ENCODE measurements around the gene FIGNL1. TPM values are rescaled to one million over a fixed set of nuclear protein-coding genes. Genes with fewer than 3 reads are reported as not detected.
A peak's percentile ranks its signal among the peaks of the same experiment; 100 is the strongest.

The FIGNL1 gene
- total and polyA plus RNA-seq, 2 donors (not counting 1 experiment from before 2014, with no cell fraction given), result 3.6 to 24.5 TPM

GRCh38 chr7:50396856-50397255, 53.3 kb downstream of the FIGNL1 start:
- POLR2A ChIA-PET, result interaction anchor here (5.3 kb wide), 1 partner anchor 15 kb away, joined by 25 read pairs; no protein-coding TSS in a partner anchor
- Mint-ChIP-seq H3K27ac (peak overlapping the region; percentile 97), H3K4me3 (peak overlapping the region; percentile 75), H3K27me3 (no peaks in the 10 kb centered on the region), H3K9me3 (ENCODE audit: insufficient read depth) (no peaks in the 10 kb centered on the region), H3K4me1 (peaks cover 78% of the 10 kb centered on the region)
- Histone ChIP-seq H3K9ac (ENCODE audit: low read length) (peak overlapping the region; percentile 51), H2AFZ (ENCODE audit: insufficient read depth, low read depth, low read length, poor library complexity, severe bottlenecking) (no peak overlapping the region), H3K36me3 (replicated peaks in 1 of 2; ENCODE audit: control extremely low read depth in 1 of 2, control insufficient read depth in 1 of 2, extremely low read depth in 1 of 2, insufficient read depth in 2 of 2, low read length in 1 of 2) (peaks cover 6 to 77% of the 10 kb centered on the region in 2 experiments), H3K27me3 (replicated peaks in 1 of 4; ENCODE audit: control extremely low read depth in 1 of 4, control insufficient read depth in 3 of 4, insufficient read depth in 4 of 4, low read length in 3 of 4) (no peaks in the 10 kb centered on the region), H4K20me1 (ENCODE audit: control insufficient read depth, insufficient read depth, low read length, poor library complexity, severe bottlenecking) (no peaks in the 10 kb centered on the region), H3K4me3 (ENCODE audit: control extremely low read depth in 1 of 5, extremely low read depth in 1 of 5, insufficient read depth in 1 of 5, low read depth in 2 of 5, low read length in 4 of 5) (peak overlapping the region in 2 of 5 experiments; percentile 8 to 45), H3K79me2 (ENCODE audit: control insufficient read depth, insufficient read depth, low read length) (peaks cover 96% of the 10 kb centered on the region), H3K4me1 (ENCODE audit: control insufficient read depth in 2 of 2, insufficient read depth in 2 of 2, low read length in 2 of 2) (peaks cover 71 to 76% of the 10 kb centered on the region in 2 donors), H3K9me3 (ENCODE audit: control extremely low read depth in 1 of 3, control insufficient read depth in 2 of 3, insufficient read depth in 1 of 3, low read length in 2 of 3) (peaks cover 0 to 10% (median 0%) of the 10 kb centered on the region in 3 donors), H3K27ac (ENCODE audit: low read length in 2 of 2) (peak overlapping the region; percentile 86 to 94), H3K4me2 (replicated peaks; ENCODE audit: low read depth, low read length, poor library complexity, severe bottlenecking) (peak overlapping the region; percentile 75)
- CTCF ChIA-PET, result interaction anchor here (1.0 to 2.4 kb wide), 2 partner anchors 9 to 28 kb away, joined by 4 to 11 read pairs; no protein-coding TSS in a partner anchor
- intact Hi-C loops (cut with micrococcal nuclease), result loop anchor here (1.0 kb wide), 1 partner anchor 10 kb away; no protein-coding TSS in a partner anchor
- peak; percentile 34 for DNase-seq
- WGBS (ENCODE audit: insufficient coverage), result 17% methylated on average over 1 of the region's 2 CpGs
- TF ChIP-seq EZH2 (IDR thresholded peaks at IDR 0.05; ENCODE audit: borderline replicate concordance, insufficient read depth, low read depth, low read length, poor library complexity, severe bottlenecking), result no peak
- TF ChIP-seq CTCF (IDR thresholded peaks at IDR 0.05), result no peak
- ATAC-seq (ENCODE audit: low read depth), result no peak

GRCh38 chr7:50394315-50394714, 55.8 kb downstream of the FIGNL1 start:
- DNase-seq (no peak), ATAC-seq (ENCODE audit: low read depth) (peak; percentile 9)
- ChIA-PET POLR2A (interaction anchor here (0.6 to 4.3 kb wide), 6 partner anchors 11 to 61 kb away, joined by 3 to 28 read pairs (median 5); no protein-coding TSS in a partner anchor), CTCF (interaction anchor here (0.9 to 2.7 kb wide), 11 partner anchors 17 to 189 kb away, joined by 3 to 16 read pairs (median 4); partner anchors contain the start of gene IKZF1)
- Histone ChIP-seq H3K79me2 (ENCODE audit: control insufficient read depth, insufficient read depth, low read length) (peaks cover 97% of the 10 kb centered on the region), H3K4me1 (ENCODE audit: control insufficient read depth in 2 of 2, insufficient read depth in 2 of 2, low read length in 2 of 2) (peaks cover 76 to 94% of the 10 kb centered on the region in 2 donors), H3K9me3 (ENCODE audit: control extremely low read depth in 1 of 3, control insufficient read depth in 2 of 3, insufficient read depth in 1 of 3, low read length in 2 of 3) (no peaks in the 10 kb centered on the region), H3K27me3 (replicated peaks in 1 of 4; ENCODE audit: control extremely low read depth in 1 of 4, control insufficient read depth in 3 of 4, insufficient read depth in 4 of 4, low read length in 3 of 4) (no peaks in the 10 kb centered on the region), H4K20me1 (ENCODE audit: control insufficient read depth, insufficient read depth, low read length, poor library complexity, severe bottlenecking) (no peaks in the 10 kb centered on the region), H3K36me3 (replicated peaks in 1 of 2; ENCODE audit: control extremely low read depth in 1 of 2, control insufficient read depth in 1 of 2, extremely low read depth in 1 of 2, insufficient read depth in 2 of 2, low read length in 1 of 2) (peaks cover 8 to 73% of the 10 kb centered on the region in 2 experiments), H3K9ac (ENCODE audit: low read length) (peak overlapping the region; percentile 51), H3K27ac (ENCODE audit: low read length in 2 of 2) (peak overlapping the region; percentile 86 to 94), H2AFZ (ENCODE audit: insufficient read depth, low read depth, low read length, poor library complexity, severe bottlenecking) (no peak overlapping the region), H3K4me2 (replicated peaks; ENCODE audit: low read depth, low read length, poor library complexity, severe bottlenecking) (peak overlapping the region; percentile 75), H3K4me3 (ENCODE audit: control extremely low read depth in 1 of 5, extremely low read depth in 1 of 5, insufficient read depth in 1 of 5, low read depth in 2 of 5, low read length in 4 of 5) (peak overlapping the region in 4 of 5 experiments; percentile 1 to 54 (median 46))
- H3K4me1 Mint-ChIP-seq, result peaks cover 81% of the 10 kb centered on the region
- H3K27me3 Mint-ChIP-seq, result no peaks in the 10 kb centered on the region
- peak overlapping the region; percentile 98 for H3K27ac Mint-ChIP-seq
- no peaks in the 10 kb centered on the region for H3K9me3 Mint-ChIP-seq (ENCODE audit: insufficient read depth)
- WGBS (ENCODE audit: insufficient coverage), result no CpG with 5 or more reads among the region's 1 CpG
- TF ChIP-seq CTCF (IDR thresholded peaks at IDR 0.05) (no peak), EZH2 (IDR thresholded peaks at IDR 0.05; ENCODE audit: borderline replicate concordance, insufficient read depth, low read depth, low read length, poor library complexity, severe bottlenecking) (no peak)
- intact Hi-C loops (cut with micrococcal nuclease), result loop anchor here (1.0 to 5.0 kb wide), 3 partner anchors 11 to 42 kb away; no protein-coding TSS in a partner anchor
- peak overlapping the region; percentile 85 for H3K4me3 Mint-ChIP-seq

Measured in B cell (primary cell).